Measurements from ENCODE around the gene UBE2C.

DNA sequence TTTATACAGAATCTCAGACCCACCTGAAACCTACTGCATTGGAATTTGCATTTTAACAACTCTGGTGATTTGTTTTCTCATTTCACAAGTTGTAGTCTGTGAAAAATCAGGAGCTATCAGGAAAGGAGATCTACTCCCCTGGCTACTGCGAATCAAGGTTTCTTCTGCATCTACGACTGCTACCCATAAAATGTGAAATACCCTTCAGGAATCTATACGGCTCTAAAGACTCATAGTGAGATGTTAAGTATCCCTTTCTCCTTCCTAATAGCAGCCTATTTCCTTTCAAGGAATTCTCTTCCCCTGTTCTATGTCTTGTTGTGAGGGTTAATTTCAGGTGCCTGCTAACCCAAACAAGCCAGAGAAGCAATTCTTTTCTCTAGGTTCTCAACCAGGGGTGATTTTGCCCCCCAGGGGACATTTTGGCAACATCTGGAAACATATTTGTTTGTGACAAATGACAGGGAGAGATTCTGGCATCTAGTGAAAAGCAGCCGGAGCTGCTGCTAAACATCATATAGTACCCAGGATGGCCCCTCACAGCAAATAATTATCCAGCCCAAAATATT lies 47.1 kb upstream of the UBE2C start:
- TF ChIP-seq, protein P1, sequence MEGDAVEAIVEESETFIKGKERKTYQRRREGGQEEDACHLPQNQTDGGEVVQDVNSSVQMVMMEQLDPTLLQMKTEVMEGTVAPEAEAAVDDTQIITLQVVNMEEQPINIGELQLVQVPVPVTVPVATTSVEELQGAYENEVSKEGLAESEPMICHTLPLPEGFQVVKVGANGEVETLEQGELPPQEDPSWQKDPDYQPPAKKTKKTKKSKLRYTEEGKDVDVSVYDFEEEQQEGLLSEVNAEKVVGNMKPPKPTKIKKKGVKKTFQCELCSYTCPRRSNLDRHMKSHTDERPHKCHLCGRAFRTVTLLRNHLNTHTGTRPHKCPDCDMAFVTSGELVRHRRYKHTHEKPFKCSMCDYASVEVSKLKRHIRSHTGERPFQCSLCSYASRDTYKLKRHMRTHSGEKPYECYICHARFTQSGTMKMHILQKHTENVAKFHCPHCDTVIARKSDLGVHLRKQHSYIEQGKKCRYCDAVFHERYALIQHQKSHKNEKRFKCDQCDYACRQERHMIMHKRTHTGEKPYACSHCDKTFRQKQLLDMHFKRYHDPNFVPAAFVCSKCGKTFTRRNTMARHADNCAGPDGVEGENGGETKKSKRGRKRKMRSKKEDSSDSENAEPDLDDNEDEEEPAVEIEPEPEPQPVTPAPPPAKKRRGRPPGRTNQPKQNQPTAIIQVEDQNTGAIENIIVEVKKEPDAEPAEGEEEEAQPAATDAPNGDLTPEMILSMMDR (IDR thresholded peaks at IDR 0.05) = no peak
- TF ChIP-seq POLR2A (IDR thresholded peaks at IDR 0.05) = no peak
